ENCODE measurements around the gene TBC1D5. TPM values are rescaled to one million over a fixed set of nuclear protein-coding genes. Genes with fewer than 3 reads are reported as not detected.

The TBC1D5 gene
- total RNA-seq, 1 donor from 2014 or later, result 106 TPM

GRCh38 chr3:17412950-17413530 lies 329.4 kb downstream of the TBC1D5 start:
- Mint-ChIP-seq H3K36me3 (ENCODE audit: low read depth) (peaks cover 17% of the 10 kb centered on the region), H3K27ac (no peak overlapping the region), H3K4me3 (no peak overlapping the region), H3K9me3 (peaks cover 3% of the 10 kb centered on the region), H3K4me1 (no peaks in the 10 kb centered on the region), H3K27me3 (no peaks in the 10 kb centered on the region)
- ATAC-seq (ENCODE audit: low read depth) (peak; percentile 76), DNase-seq (no peak)
- CTCF ChIA-PET, result interaction anchor here (1.0 to 2.2 kb wide), 17 partner anchors 8 to 815 kb away, joined by 3 to 22 read pairs (median 6); no protein-coding TSS in a partner anchor
- POLR2A ChIA-PET, result no interaction called here
- intact Hi-C loops (cut with micrococcal nuclease), result loop anchor here (1.0 to 5.0 kb wide), 5 partner anchors 154 to 1146 kb away; partner anchors contain the start of gene OXNAD1
- peak; percentile 69 for TF ChIP-seq CTCF (IDR thresholded peaks at IDR 0.05)

GRCh38 chr3:17411157-17411877 lies 331.1 kb downstream of the TBC1D5 start:
- no peak for ATAC-seq (ENCODE audit: low read depth)
- intact Hi-C loops (cut with micrococcal nuclease), result loop anchor here (5.0 kb wide), 3 partner anchors 431 to 1144 kb away; partner anchors contain the start of gene OXNAD1
- ChIA-PET POLR2A (no interaction called here), CTCF (interaction anchor here (1.0 to 1.2 kb wide), 2 partner anchors 152 to 153 kb away, joined by 5 read pairs; no protein-coding TSS in a partner anchor)
- no peak overlapping the region for H3K27ac Mint-ChIP-seq
- H3K27me3 Mint-ChIP-seq, result no peaks in the 10 kb centered on the region
- H3K4me1 Mint-ChIP-seq, result no peaks in the 10 kb centered on the region
- H3K36me3 Mint-ChIP-seq (ENCODE audit: low read depth), result peaks cover 18% of the 10 kb centered on the region
- no peak for DNase-seq
- H3K4me3 Mint-ChIP-seq, result no peak overlapping the region
- TF ChIP-seq CTCF (IDR thresholded peaks at IDR 0.05), result no peak
- H3K9me3 Mint-ChIP-seq, result peaks cover 3% of the 10 kb centered on the region

DNA sequence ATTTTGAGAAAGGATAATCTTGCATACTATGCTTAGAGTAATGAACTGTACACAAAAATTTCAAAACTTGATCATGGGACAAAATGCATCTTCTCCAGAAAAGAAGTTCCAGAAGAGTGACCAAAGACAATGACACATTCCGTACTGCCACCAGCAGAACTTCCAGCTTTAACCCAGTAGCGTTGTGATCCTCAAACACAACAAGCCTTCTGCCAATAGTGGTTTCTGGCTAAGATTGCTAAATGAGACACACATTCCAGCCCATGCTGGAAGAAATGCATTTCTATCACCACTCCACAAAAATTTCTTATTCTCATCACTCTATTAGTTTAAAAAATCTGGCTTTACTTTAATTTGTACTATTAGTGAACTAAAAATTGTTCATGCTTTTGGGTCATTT lies 334.9 kb downstream of the TBC1D5 start:
- Mint-ChIP-seq H3K27me3 (no peaks in the 10 kb centered on the region), H3K4me1 (no peaks in the 10 kb centered on the region), H3K27ac (no peak overlapping the region), H3K4me3 (no peak overlapping the region), H3K9me3 (no peaks in the 10 kb centered on the region), H3K36me3 (ENCODE audit: low read depth) (peaks cover 23% of the 10 kb centered on the region)
- ATAC-seq (ENCODE audit: low read depth), result no peak
- CTCF ChIA-PET, result no interaction called here
- intact Hi-C loops (cut with micrococcal nuclease), result loop anchor here (5.0 kb wide), 1 partner anchor 35 kb away; no protein-coding TSS in a partner anchor
- TF ChIP-seq CTCF (IDR thresholded peaks at IDR 0.05), result no peak
- POLR2A ChIA-PET, result no interaction called here
- no peak for DNase-seq

DNA sequence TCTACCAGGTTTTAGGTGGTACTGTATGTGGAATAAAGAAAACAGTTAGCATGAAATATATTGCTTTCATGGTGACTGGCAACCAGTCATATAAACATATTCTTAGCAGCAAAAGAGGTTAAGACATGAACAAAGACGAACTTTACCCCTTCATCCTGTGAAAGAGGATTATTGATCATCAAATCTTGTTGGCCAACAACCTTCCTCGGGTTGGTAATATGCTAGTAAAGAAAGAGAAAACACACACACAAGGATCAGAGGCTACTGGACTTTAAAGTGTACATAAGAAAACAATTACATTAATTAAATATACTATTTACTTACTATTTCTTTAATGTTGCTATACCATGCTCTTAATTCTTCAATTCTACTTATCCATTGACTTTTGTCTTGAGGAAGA lies 337.9 kb downstream of the TBC1D5 start:
- ChIA-PET CTCF (interaction anchor here (1.6 kb wide), 1 partner anchor 10 kb away, joined by 8 read pairs; no protein-coding TSS in a partner anchor), POLR2A (no interaction called here)
- DNase-seq (no peak), ATAC-seq (ENCODE audit: low read depth) (no peak)
- no peak for TF ChIP-seq CTCF (IDR thresholded peaks at IDR 0.05)
- H3K9me3 Mint-ChIP-seq, result no peaks in the 10 kb centered on the region
- peaks cover 38% of the 10 kb centered on the region for H3K36me3 Mint-ChIP-seq (ENCODE audit: low read depth)
- H3K27me3 Mint-ChIP-seq, result no peaks in the 10 kb centered on the region
- intact Hi-C loops (cut with micrococcal nuclease), result no loop called here
- H3K4me1 Mint-ChIP-seq, result peaks cover 5% of the 10 kb centered on the region
- H3K4me3 Mint-ChIP-seq, result no peak overlapping the region
- H3K27ac Mint-ChIP-seq, result no peak overlapping the region

DNA sequence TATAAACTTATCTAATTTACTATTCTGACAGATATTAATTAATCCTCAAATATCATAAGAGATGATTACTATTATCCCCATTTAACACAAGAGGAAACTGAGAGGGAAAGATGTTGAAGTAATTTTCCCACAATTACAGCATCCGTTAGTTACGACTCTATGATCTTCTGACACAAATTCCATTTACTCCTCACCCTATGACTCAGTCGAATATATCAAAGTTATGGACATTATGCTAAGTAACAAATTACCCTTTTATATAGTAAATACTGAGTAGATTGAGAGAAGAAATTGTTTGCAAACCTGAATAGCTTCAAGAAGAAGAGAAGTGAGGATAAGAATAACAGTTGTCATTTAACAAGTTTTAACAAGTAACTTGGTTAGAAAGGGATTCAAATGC lies 340.0 kb downstream of the TBC1D5 start:
- CTCF ChIA-PET, result no interaction called here
- no peaks in the 10 kb centered on the region for H3K9me3 Mint-ChIP-seq
- no peaks in the 10 kb centered on the region for H3K27me3 Mint-ChIP-seq
- peaks cover 13% of the 10 kb centered on the region for H3K4me1 Mint-ChIP-seq
- POLR2A ChIA-PET, result no interaction called here
- no peak overlapping the region for H3K4me3 Mint-ChIP-seq
- ATAC-seq (ENCODE audit: low read depth) (no peak), DNase-seq (no peak)
- no peak for TF ChIP-seq CTCF (IDR thresholded peaks at IDR 0.05)
- no peak overlapping the region for H3K27ac Mint-ChIP-seq
- intact Hi-C loops (cut with micrococcal nuclease), result no loop called here
- H3K36me3 Mint-ChIP-seq (ENCODE audit: low read depth), result peaks cover 40% of the 10 kb centered on the region

All from activated B cell treated with CpG ODN at 0.5 μM for 24 hours (primary cell).